SK-N-SH (cell line): ENCODE data around the gene TMEFF1. TPM values are rescaled to one million over a fixed set of nuclear protein-coding genes. Genes with fewer than 3 reads are reported as not detected.

Experiments
- CTCF ChIA-PET: fragments of 300-600, 350-600 bp; formaldehyde crosslinking; extraction: SDS; loops from one replicate; lab custom pipeline; 2021; lab: Yijun Ruan, JAX
- POLR2A ChIA-PET: fragments of 350-600 bp; sonication (Branson Sonifier 250); formaldehyde crosslinking; extraction: SDS; loops from one replicate; lab custom pipeline; 2020; ENCODE audit warnings: antibody characterized with exemption, inconsistent platforms; lab: Yijun Ruan, JAX
- DNase-seq: peaks from one replicate; pipeline ENCODE4 v3.0.0; 2012
- H2AFZ ChIP-seq: fragments of 200-600 bp; sonication (generic); 2 replicates; pipeline ENCODE4 v1.8.1; 2016; ENCODE audit warnings: antibody characterized with exemption, mild to moderate bottlenecking, low read depth
- H3F3A ChIP-seq: fragments of 200-600 bp; sonication (generic); replicated peaks from 2 replicates; pipeline ENCODE3; 2016; ENCODE audit warnings: antibody characterized with exemption, mild to moderate bottlenecking; ENCODE audit not compliant: insufficient read depth
- H3K27ac ChIP-seq, 2 experiments: fragments of 200-500 bp in 1 of 2; fragments of 200-600 bp in 1 of 2; sonication (Bioruptor generic) in 1 of 2; sonication (generic), shearing (Covaris generic) in 1 of 2; 2 replicates each; pipeline versions ENCODE4 v1.5.1 to v1.6.1; 2014 to 2016; ENCODE audit warnings: low read depth in 2 of 2, inconsistent platforms in 1 of 2, low read length in 1 of 2, mild to moderate bottlenecking in 1 of 2, mixed read lengths in 1 of 2
- H3K27me3 ChIP-seq: fragments of 200-600 bp; sonication (generic), shearing (Covaris generic); 2 replicates; pipeline ENCODE4 v1.6.1; 2016; ENCODE audit warnings: mixed run types; ENCODE audit not compliant: insufficient read depth
- H3K36me3 ChIP-seq, 2 experiments: fragments of 200-500 bp in 1 of 2; fragments of 200-600 bp in 1 of 2; sonication (Bioruptor generic) in 1 of 2; sonication (generic) in 1 of 2; replicated peaks in 1 of 2; 2 replicates each; pipeline versions ENCODE3 to v1.5.1; 2014 to 2016; ENCODE audit warnings: low read length in 1 of 2, mild to moderate bottlenecking in 1 of 2; ENCODE audit not compliant: insufficient read depth in 2 of 2, control insufficient read depth in 1 of 2
- H3K4me1 ChIP-seq, 2 experiments: fragments of 200-500 bp in 1 of 2; fragments of 200-600 bp in 1 of 2; sonication (Bioruptor generic) in 1 of 2; sonication (generic), shearing (Covaris generic) in 1 of 2; 2 replicates each; pipeline versions ENCODE4 v1.5.1 to v1.6.1; 2014 to 2016; ENCODE audit warnings: low read depth in 1 of 2, low read length in 1 of 2, mixed run types in 1 of 2; ENCODE audit not compliant: insufficient read depth in 2 of 2, control insufficient read depth in 1 of 2
- H3K4me2 ChIP-seq: fragments of 200-600 bp; sonication (generic), shearing (Covaris generic); 2 replicates; pipeline ENCODE4 v1.6.1; 2017; ENCODE audit warnings: mixed run types
- H3K4me3 ChIP-seq, 2 experiments: fragments of 200-500 bp in 1 of 2; fragments of 200-600 bp in 1 of 2; sonication (Bioruptor generic) in 1 of 2; sonication (generic), shearing (Covaris generic) in 1 of 2; 2 replicates each; pipeline versions ENCODE4 v1.5.1 to v1.8.1; 2014 to 2016; ENCODE audit warnings: low read depth in 2 of 2, inconsistent platforms in 1 of 2, low read length in 1 of 2, mild to moderate bottlenecking in 1 of 2, mixed read lengths in 1 of 2, moderate library complexity in 1 of 2
- H3K79me2 ChIP-seq: fragments of 200-600 bp; sonication (generic); 2 replicates; pipeline ENCODE4 v1.8.1; 2017; ENCODE audit warnings: mild to moderate bottlenecking; ENCODE audit not compliant: insufficient read depth
- H3K9ac ChIP-seq: fragments of 200-600 bp; sonication (generic); 2 replicates; pipeline ENCODE4 v1.6.1; 2017; ENCODE audit warnings: mixed run types
- H3K9me2 ChIP-seq: fragments of 200-600 bp; sonication (generic); 2 replicates; pipeline ENCODE4 v1.6.1; 2017; ENCODE audit warnings: mixed run types
- H3K9me3 ChIP-seq: fragments of 200-600 bp; sonication (generic); 2 replicates; pipeline ENCODE4 v1.6.1; 2017; ENCODE audit warnings: mixed run types, mild to moderate bottlenecking, moderate library complexity
- H4K20me1 ChIP-seq: fragments of 200-600 bp; sonication (generic); 2 replicates; pipeline ENCODE4 v1.6.1; 2017; ENCODE audit warnings: mild to moderate bottlenecking, mixed run types; ENCODE audit not compliant: insufficient read depth
- ELF1 ChIP-seq: IDR thresholded peaks from 2 replicates; pipeline ENCODE4 v1.4.0; 2012
- EZH2phosphoT487 ChIP-seq: fragments of 200-600 bp; sonication (generic); IDR thresholded peaks from 2 replicates; pipeline ENCODE4 v1.6.1; 2017; ENCODE audit warnings: low read depth, mixed run types, mild to moderate bottlenecking, antibody characterized with exemption, moderate library complexity, borderline replicate concordance
- FOSL2 ChIP-seq: IDR thresholded peaks from 2 replicates; pipeline ENCODE4 v1.4.0; 2012; ENCODE audit warnings: low read depth, mild to moderate bottlenecking, moderate library complexity, borderline replicate concordance
- FOXJ3 ChIP-seq: sonication (generic); formaldehyde crosslinking; IDR thresholded peaks from 2 replicates; pipeline ENCODE4 v1.5.1; 2020; ENCODE audit warnings: mild to moderate bottlenecking, missing genetic modification reagents
- GABPA ChIP-seq: IDR thresholded peaks from 2 replicates; pipeline ENCODE4 v1.4.0; 2012; ENCODE audit warnings: low read depth, mild to moderate bottlenecking
- NFIC ChIP-seq: IDR thresholded peaks from 2 replicates; pipeline ENCODE4 v1.4.0; 2012; ENCODE audit warnings: borderline replicate concordance
- TEAD4 ChIP-seq: IDR thresholded peaks from 2 replicates; pipeline ENCODE4 v1.4.0; 2012; ENCODE audit warnings: mild to moderate bottlenecking, borderline replicate concordance; ENCODE audit not compliant: insufficient read depth
- YY1 ChIP-seq: IDR thresholded peaks from 2 replicates; pipeline ENCODE4 v1.4.0; 2012; ENCODE audit warnings: low read depth, mild to moderate bottlenecking
- WGBS: methylation state at CpG from one replicate; pipeline ENCODE4 v1.1.6; 2017; ENCODE audit warnings: low lambda C conversion rate; 5-methylcytosine and 5-hydroxymethylcytosine counted together
- polyA plus RNA-seq, 3 experiments: library from polyadenylated mRNA; depleted of rRNA; stranded (reverse); fragments of >200 nt; gene quantifications; 2 replicates each; pipeline ENCODE4 v1.2.3, GENCODE V29; 2012
- TF ChIP-seq, protein P1 (sequence below): fragments of 200-600 bp; sonication (generic); IDR thresholded peaks from 2 replicates; pipeline ENCODE4 v1.6.1; 2017; ENCODE audit warnings: antibody characterized with exemption, mild to moderate bottlenecking, moderate library complexity
- TF ChIP-seq, protein P2 (sequence below): IDR thresholded peaks from 2 replicates; pipeline ENCODE4 v1.4.0; 2012; ENCODE audit warnings: low read depth, borderline replicate concordance
- TF ChIP-seq, protein P3 (sequence below): fragments of 150-350 bp; IDR thresholded peaks from 2 replicates; pipeline ENCODE4 v1.6.1; 2016; ENCODE audit warnings: mild to moderate bottlenecking, low read depth, low read length
- TF ChIP-seq, protein P4 (sequence below): IDR thresholded peaks from 2 replicates; pipeline ENCODE4 v1.4.0; 2012; ENCODE audit warnings: low read depth

Gene TMEFF1
- polyA plus RNA-seq, 1 of the 3 experiments (the other 2 are of a cell fraction), result 2.5 TPM

DNA sequence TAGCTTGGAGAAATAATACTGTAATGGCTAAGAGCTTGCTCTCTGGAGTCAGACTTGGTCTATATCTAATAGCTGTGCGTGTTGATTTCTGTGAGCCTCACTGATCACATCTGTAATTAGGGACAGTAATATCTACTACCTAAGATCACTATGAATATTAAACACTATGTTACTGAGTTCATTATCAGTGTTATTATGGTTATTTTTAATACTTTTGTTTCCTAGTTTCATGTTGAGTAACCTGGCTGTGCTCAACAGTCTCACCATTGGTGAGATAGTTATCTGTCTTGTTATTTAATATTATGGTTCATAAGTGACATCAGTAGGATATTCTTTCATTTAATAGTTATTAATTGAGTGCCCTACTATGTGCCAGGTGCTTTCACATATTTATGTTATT is 82.5 kb downstream of the TMEFF1 start:
- H3K4me1 ChIP-seq, result no peaks in the 10 kb centered on the region
- POLR2A ChIA-PET, result no interaction called here
- no peaks in the 10 kb centered on the region for H3F3A ChIP-seq
- no peak overlapping the region for H3K27ac ChIP-seq
- H3K9ac ChIP-seq, result no peak overlapping the region
- no peak overlapping the region for H3K4me2 ChIP-seq
- no peak for DNase-seq
- no peak overlapping the region for H2AFZ ChIP-seq
- H3K9me2 ChIP-seq, result no peaks in the 10 kb centered on the region
- no peaks in the 10 kb centered on the region for H3K79me2 ChIP-seq
- H3K36me3 ChIP-seq, result peaks cover 0 to 10% of the 10 kb centered on the region in 2 experiments
- CTCF ChIA-PET, result interaction anchor here (0.7 kb wide), 1 partner anchor 13 kb away, joined by 3 read pairs; no protein-coding TSS in a partner anchor
- 94% methylated on average over 1 of the region's 1 CpG for WGBS
- no peak for TF ChIP-seq NFIC
- TF ChIP-seq, protein P1, sequence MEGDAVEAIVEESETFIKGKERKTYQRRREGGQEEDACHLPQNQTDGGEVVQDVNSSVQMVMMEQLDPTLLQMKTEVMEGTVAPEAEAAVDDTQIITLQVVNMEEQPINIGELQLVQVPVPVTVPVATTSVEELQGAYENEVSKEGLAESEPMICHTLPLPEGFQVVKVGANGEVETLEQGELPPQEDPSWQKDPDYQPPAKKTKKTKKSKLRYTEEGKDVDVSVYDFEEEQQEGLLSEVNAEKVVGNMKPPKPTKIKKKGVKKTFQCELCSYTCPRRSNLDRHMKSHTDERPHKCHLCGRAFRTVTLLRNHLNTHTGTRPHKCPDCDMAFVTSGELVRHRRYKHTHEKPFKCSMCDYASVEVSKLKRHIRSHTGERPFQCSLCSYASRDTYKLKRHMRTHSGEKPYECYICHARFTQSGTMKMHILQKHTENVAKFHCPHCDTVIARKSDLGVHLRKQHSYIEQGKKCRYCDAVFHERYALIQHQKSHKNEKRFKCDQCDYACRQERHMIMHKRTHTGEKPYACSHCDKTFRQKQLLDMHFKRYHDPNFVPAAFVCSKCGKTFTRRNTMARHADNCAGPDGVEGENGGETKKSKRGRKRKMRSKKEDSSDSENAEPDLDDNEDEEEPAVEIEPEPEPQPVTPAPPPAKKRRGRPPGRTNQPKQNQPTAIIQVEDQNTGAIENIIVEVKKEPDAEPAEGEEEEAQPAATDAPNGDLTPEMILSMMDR, result no peak
- TF ChIP-seq FOSL2, result no peak
- no peak for TF ChIP-seq EZH2phosphoT487
- TF ChIP-seq, all 33 proteins: peak for 0
- no peaks in the 10 kb centered on the region for H4K20me1 ChIP-seq
- no peak overlapping the region for H3K4me3 ChIP-seq
- H3K9me3 ChIP-seq, result no peaks in the 10 kb centered on the region
- no peaks in the 10 kb centered on the region for H3K27me3 ChIP-seq

DNA sequence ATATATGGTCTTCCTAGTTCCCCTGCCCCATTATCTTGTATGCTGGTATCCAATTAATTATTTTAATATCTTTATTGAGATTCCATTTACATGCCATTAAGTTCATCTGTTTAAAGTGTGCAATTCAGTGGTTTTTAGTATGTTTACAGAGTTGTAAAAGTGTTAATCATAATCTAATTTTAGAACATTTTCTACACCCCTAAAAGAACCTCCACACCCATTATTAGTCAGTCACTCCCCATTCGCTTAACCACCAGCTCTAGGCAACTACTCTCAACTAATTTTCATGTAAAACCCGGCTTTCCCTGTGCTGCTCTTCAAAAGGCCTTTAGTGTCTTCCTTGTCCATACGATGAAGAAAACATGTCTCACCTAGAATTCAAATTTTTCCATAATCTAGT is 84.1 kb downstream of the TMEFF1 start:
- TF ChIP-seq YY1 (no peak), ELF1 (no peak), FOXJ3 (CRISPR knock-in tag) (no peak), GABPA (no peak), TEAD4 (no peak)
- TF ChIP-seq, protein P2, sequence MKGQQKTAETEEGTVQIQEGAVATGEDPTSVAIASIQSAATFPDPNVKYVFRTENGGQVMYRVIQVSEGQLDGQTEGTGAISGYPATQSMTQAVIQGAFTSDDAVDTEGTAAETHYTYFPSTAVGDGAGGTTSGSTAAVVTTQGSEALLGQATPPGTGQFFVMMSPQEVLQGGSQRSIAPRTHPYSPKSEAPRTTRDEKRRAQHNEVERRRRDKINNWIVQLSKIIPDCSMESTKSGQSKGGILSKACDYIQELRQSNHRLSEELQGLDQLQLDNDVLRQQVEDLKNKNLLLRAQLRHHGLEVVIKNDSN, result no peak
- TF ChIP-seq, protein P3, sequence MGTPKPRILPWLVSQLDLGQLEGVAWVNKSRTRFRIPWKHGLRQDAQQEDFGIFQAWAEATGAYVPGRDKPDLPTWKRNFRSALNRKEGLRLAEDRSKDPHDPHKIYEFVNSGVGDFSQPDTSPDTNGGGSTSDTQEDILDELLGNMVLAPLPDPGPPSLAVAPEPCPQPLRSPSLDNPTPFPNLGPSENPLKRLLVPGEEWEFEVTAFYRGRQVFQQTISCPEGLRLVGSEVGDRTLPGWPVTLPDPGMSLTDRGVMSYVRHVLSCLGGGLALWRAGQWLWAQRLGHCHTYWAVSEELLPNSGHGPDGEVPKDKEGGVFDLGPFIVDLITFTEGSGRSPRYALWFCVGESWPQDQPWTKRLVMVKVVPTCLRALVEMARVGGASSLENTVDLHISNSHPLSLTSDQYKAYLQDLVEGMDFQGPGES, result no peak
- TF ChIP-seq, protein P4, sequence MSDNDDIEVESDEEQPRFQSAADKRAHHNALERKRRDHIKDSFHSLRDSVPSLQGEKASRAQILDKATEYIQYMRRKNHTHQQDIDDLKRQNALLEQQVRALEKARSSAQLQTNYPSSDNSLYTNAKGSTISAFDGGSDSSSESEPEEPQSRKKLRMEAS, result no peak
- TF ChIP-seq, all 33 proteins: peak for 0
- 97% methylated on average over 3 of the region's 3 CpGs for WGBS
- no peak overlapping the region for H3K4me2 ChIP-seq
- no peak overlapping the region for H3K4me3 ChIP-seq
- H3F3A ChIP-seq, result peaks cover under 1% of the 10 kb centered on the region
- no peak overlapping the region for H2AFZ ChIP-seq
- no peaks in the 10 kb centered on the region for H3K79me2 ChIP-seq
- H3K9ac ChIP-seq, result no peak overlapping the region
- H3K27me3 ChIP-seq, result no peaks in the 10 kb centered on the region
- peaks cover 0 to 6% of the 10 kb centered on the region in 2 experiments for H3K36me3 ChIP-seq
- no peak for DNase-seq
- no peaks in the 10 kb centered on the region for H3K4me1 ChIP-seq
- no peaks in the 10 kb centered on the region for H3K9me2 ChIP-seq
- CTCF ChIA-PET, result interaction anchor here (1.3 kb wide), 1 partner anchor 44 kb away, joined by 4 read pairs; no protein-coding TSS in a partner anchor
- H3K9me3 ChIP-seq, result no peaks in the 10 kb centered on the region
- H3K27ac ChIP-seq, result no peak overlapping the region
- H4K20me1 ChIP-seq, result no peaks in the 10 kb centered on the region
- POLR2A ChIA-PET, result interaction anchor here (0.6 kb wide), 1 partner anchor 71 kb away, joined by 3 read pairs; no protein-coding TSS in a partner anchor
